Measurements from ENCODE around the gene SLC38A6. TPM values are rescaled to one million over a fixed set of nuclear protein-coding genes. Genes with fewer than 3 reads are reported as not detected.

The SLC38A6 gene
- total RNA-seq, 1 experiment from 2014 or later, result 54.9 TPM

DNA sequence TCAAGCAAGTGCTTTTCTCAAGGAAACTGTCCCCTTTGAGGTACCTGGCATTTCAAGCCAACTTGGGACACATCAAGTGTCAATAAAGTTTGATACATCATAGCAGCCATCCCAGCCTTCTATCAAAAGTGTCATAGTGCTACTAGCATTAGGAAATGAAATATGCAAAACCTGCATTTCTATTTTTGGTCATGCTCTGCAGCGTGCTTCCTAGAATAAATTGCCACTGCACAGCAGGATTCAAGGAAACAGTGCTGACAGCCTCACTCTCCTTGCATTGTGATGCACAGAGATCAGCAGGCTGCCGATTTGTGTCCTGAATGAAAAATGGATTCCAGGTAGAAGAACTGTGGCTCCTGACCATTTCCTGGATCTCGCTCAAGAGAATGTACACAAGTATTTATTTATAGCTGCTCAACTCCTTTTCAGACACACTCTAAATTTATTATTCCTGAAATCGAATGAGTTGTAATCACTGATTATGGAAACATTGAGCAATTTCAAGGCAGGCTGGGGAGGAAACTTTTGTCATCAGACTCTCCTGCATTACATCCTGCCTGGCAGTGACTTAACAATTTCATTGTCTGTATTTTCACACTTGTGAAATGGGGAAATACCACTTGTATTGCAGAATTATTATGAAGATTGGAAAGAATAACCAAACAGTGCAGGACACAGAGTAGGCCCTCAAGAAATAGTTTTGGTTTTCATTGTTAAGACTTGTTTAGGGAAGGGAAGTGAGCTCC lies 120.9 kb downstream of the SLC38A6 start:
- DNase-seq (ENCODE audit: extremely low read depth, low read depth), result peak; percentile 41

Small RNA genes within 50 kb of the gene (small RNA-seq; reads per million reads assigned to genes)
- gene RNU6-398P, result 0 reads per million in 2 experiments

Other genes with a start within 250 kb of the SLC38A6 start
- 88.2 and 103 TPM in 2 replicates for gene MNAT1, start 246.5 kb upstream of the SLC38A6 start, total RNA-seq (2014; rRNA removed; shearing (Covaris generic))
- gene TRMT5, start 166 bp upstream of the SLC38A6 start, total RNA-seq (2014; rRNA removed; shearing (Covaris generic)), result 17.8 and 24.6 TPM in 2 replicates

Data from NCI-H460 (cell line).